Neural cell (in vitro differentiated cells): ENCODE data around the gene KRI1. TPM values are rescaled to one million over a fixed set of nuclear protein-coding genes. Genes with fewer than 3 reads are reported as not detected.

Source experiments
- H2AFZ ChIP-seq: fragments of 200-600, 300-800 bp; sonication (generic), shearing (Covaris generic); 2 replicates; pipeline ENCODE4 v1.6.0; 2014; ENCODE audit warnings: low read depth, mild to moderate bottlenecking, antibody characterized with exemption, low read length, moderate library complexity
- H3F3A ChIP-seq: fragments of 200-600 bp; shearing (Covaris generic); 2 replicates; pipeline ENCODE4 v1.6.1; 2016; ENCODE audit warnings: mild to moderate bottlenecking, moderate library complexity, mixed read lengths, antibody characterized with exemption, low read length; ENCODE audit not compliant: insufficient read depth, poor library complexity, severe bottlenecking
- H3K27ac ChIP-seq: fragments of 200-600, 300-800 bp; sonication (generic), shearing (Covaris generic); 2 replicates; pipeline ENCODE4 v1.5.1; 2014; ENCODE audit warnings: mild to moderate bottlenecking, low read length, moderate library complexity
- H3K27me3 ChIP-seq: fragments of 300-800, 200-600 bp; sonication (generic), shearing (Covaris generic); 2 replicates; pipeline ENCODE4 v1.6.0; 2014; ENCODE audit warnings: mild to moderate bottlenecking, low read depth, low read length, moderate library complexity; ENCODE audit not compliant: insufficient read depth
- H3K36me3 ChIP-seq: fragments of 300-800, 200-600 bp; sonication (generic), shearing (Covaris generic); 2 replicates; pipeline ENCODE4 v1.5.1; 2014; ENCODE audit warnings: mild to moderate bottlenecking, antibody characterized with exemption, low read length, moderate library complexity; ENCODE audit not compliant: insufficient read depth
- H3K4me2 ChIP-seq: fragments of 300-800, 200-600 bp; sonication (generic), shearing (Covaris generic); 2 replicates; pipeline ENCODE4 v1.6.0; 2014; ENCODE audit warnings: mild to moderate bottlenecking, low read length
- H3K4me3 ChIP-seq: fragments of 300-800, 200-600 bp; sonication (generic), shearing (Covaris generic); 2 replicates; pipeline ENCODE4 v1.5.1; 2014; ENCODE audit warnings: mild to moderate bottlenecking, low read length, moderate library complexity
- H3K79me2 ChIP-seq: fragments of 200-600 bp; shearing (Covaris generic); replicated peaks from 2 replicates; pipeline ENCODE4 v1.6.0; 2014; ENCODE audit warnings: mild to moderate bottlenecking, low read length, moderate library complexity; ENCODE audit not compliant: insufficient read depth
- H3K9ac ChIP-seq: fragments of 300-800, 200-600 bp; sonication (generic), shearing (Covaris generic); 2 replicates; pipeline ENCODE4 v1.6.1; 2016; ENCODE audit warnings: mild to moderate bottlenecking, low read length, mixed read lengths
- H3K9me2 ChIP-seq: fragments of 200-600 bp; shearing (Covaris generic); 2 replicates; pipeline ENCODE4 v1.6.1; 2016; ENCODE audit warnings: mild to moderate bottlenecking, low read length, mixed read lengths; ENCODE audit not compliant: insufficient read depth
- H3K9me3 ChIP-seq: fragments of 200-600, 300-800 bp; sonication (generic), shearing (Covaris generic); 2 replicates; pipeline ENCODE4 v1.6.1; 2016; ENCODE audit warnings: mild to moderate bottlenecking, mixed run types, low read length, moderate library complexity, mixed read lengths
- H4K20me1 ChIP-seq: fragments of 200-600 bp; shearing (Covaris generic); 2 replicates; pipeline ENCODE4 v1.6.1; 2016; ENCODE audit warnings: mild to moderate bottlenecking, mixed run types; ENCODE audit not compliant: insufficient read depth
- CTCF ChIP-seq: fragments of 450-650 bp; IDR thresholded peaks from 2 replicates; pipeline ENCODE4 v1.5.1; 2014; ENCODE audit warnings: antibody characterized with exemption, mild to moderate bottlenecking, moderate library complexity; ENCODE audit not compliant: poor library complexity, severe bottlenecking
- EP300 ChIP-seq: fragments of 450-650 bp; conservative IDR thresholded peaks from 2 replicates; pipeline ENCODE4 v1.6.1; 2014; ENCODE audit warnings: antibody characterized with exemption, mild to moderate bottlenecking, moderate library complexity; ENCODE audit not compliant: poor library complexity, severe bottlenecking
- EZH2 ChIP-seq: fragments of 200-600, 300-800 bp; shearing (Covaris generic), sonication (generic); IDR thresholded peaks from 2 replicates; pipeline ENCODE4 v1.6.1; 2014; ENCODE audit warnings: antibody characterized with exemption, low read length, borderline replicate concordance, mild to moderate bottlenecking; ENCODE audit not compliant: insufficient read depth, poor library complexity, severe bottlenecking
- MXI1 ChIP-seq: fragments of 450-650 bp; conservative IDR thresholded peaks from 2 replicates; pipeline ENCODE4 v1.6.1; 2014; ENCODE audit warnings: antibody characterized with exemption, mild to moderate bottlenecking; ENCODE audit not compliant: poor library complexity, severe bottlenecking
- POLR2AphosphoS5 ChIP-seq: IDR thresholded peaks from 2 replicates; pipeline ENCODE4 v1.6.1; 2012
- RAD21 ChIP-seq: fragments of 450-650 bp; conservative IDR thresholded peaks from 2 replicates; pipeline ENCODE4 v1.6.1; 2014; ENCODE audit warnings: antibody characterized with exemption, mild to moderate bottlenecking, moderate library complexity
- SMC3 ChIP-seq: fragments of 450-650 bp; conservative IDR thresholded peaks from 2 replicates; pipeline ENCODE4 v1.6.1; 2014; ENCODE audit warnings: antibody characterized with exemption, mild to moderate bottlenecking, moderate library complexity; ENCODE audit not compliant: poor library complexity
- TAF1 ChIP-seq: IDR thresholded peaks from 2 replicates; pipeline ENCODE4 v1.6.1; 2012; ENCODE audit warnings: low read depth
- polyA plus RNA-seq: library from polyadenylated mRNA; depleted of rRNA; stranded (reverse); fragments of >200 nt; gene quantifications from 2 replicates; pipeline ENCODE4 v1.2.3, GENCODE V29; 2014
- TF ChIP-seq, protein P1 (sequence below): IDR thresholded peaks from 2 replicates; pipeline ENCODE4 v1.6.1; 2012; ENCODE audit warnings: borderline replicate concordance

KRI1 gene
- polyA plus RNA-seq, 1 donor from 2014 or later: 6.5 TPM

DNA sequence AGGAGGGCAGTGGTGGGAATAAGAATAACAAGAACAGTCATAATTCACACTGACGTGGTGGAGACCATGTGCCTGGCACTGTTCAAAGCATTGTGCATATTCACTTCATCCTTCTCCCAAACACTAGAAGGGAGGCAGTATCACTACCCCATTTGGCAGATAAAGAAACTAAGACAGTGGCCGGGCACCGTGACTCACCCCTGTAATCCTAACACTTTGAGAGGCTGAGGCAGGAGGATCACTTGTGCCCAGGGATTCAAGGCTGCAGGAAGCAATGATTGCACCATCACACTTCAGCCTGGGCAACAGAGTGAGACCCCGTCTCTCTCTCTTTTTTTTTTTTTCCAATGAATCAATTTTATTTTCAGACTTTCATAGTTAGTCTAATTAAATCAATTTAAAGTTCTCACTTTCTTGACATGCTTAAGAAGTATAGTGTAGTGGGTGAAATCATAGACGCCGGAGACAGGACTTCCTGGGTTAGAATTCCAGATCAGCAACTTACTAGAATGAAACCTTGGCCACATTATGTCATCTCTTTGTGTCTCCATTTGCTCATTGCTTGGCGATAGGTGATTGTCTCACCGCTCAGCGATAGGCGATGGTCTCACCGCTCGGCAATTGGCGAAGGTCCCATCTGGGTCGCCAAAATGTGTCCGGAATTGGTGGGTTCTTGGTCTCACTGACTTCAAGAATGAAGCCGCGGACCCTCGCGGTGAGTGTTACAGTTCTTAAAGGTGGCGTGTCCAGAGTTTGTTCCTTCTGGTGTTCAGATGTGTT is 27.4 kb downstream of the KRI1 start:
- Histone ChIP-seq H3K9me2 (no peaks in the 10 kb centered on the region), H3K27ac (no peak overlapping the region), H3K79me2 (no peaks in the 10 kb centered on the region), H3F3A (no peaks in the 10 kb centered on the region), H3K9me3 (no peaks in the 10 kb centered on the region), H3K4me2 (no peak overlapping the region), H3K9ac (no peak overlapping the region), H2AFZ (no peak overlapping the region), H4K20me1 (no peaks in the 10 kb centered on the region), H3K4me3 (no peak overlapping the region), H3K27me3 (no peaks in the 10 kb centered on the region), H3K36me3 (no peaks in the 10 kb centered on the region)
- no peak for TF ChIP-seq EZH2
- no peak for TF ChIP-seq CTCF
- no peak for TF ChIP-seq POLR2AphosphoS5
- TF ChIP-seq, protein P1, sequence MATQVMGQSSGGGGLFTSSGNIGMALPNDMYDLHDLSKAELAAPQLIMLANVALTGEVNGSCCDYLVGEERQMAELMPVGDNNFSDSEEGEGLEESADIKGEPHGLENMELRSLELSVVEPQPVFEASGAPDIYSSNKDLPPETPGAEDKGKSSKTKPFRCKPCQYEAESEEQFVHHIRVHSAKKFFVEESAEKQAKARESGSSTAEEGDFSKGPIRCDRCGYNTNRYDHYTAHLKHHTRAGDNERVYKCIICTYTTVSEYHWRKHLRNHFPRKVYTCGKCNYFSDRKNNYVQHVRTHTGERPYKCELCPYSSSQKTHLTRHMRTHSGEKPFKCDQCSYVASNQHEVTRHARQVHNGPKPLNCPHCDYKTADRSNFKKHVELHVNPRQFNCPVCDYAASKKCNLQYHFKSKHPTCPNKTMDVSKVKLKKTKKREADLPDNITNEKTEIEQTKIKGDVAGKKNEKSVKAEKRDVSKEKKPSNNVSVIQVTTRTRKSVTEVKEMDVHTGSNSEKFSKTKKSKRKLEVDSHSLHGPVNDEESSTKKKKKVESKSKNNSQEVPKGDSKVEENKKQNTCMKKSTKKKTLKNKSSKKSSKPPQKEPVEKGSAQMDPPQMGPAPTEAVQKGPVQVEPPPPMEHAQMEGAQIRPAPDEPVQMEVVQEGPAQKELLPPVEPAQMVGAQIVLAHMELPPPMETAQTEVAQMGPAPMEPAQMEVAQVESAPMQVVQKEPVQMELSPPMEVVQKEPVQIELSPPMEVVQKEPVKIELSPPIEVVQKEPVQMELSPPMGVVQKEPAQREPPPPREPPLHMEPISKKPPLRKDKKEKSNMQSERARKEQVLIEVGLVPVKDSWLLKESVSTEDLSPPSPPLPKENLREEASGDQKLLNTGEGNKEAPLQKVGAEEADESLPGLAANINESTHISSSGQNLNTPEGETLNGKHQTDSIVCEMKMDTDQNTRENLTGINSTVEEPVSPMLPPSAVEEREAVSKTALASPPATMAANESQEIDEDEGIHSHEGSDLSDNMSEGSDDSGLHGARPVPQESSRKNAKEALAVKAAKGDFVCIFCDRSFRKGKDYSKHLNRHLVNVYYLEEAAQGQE: no peak
- no peak for TF ChIP-seq RAD21
- TF ChIP-seq EP300: no peak
- TF ChIP-seq TAF1: no peak
- TF ChIP-seq SMC3: no peak
- no peak for TF ChIP-seq MXI1

GRCh38 chr19:10537668-10538067 is 28.1 kb downstream of the KRI1 start:
- H3K27ac ChIP-seq: no peak overlapping the region

More at GRCh38 chr19:10537668-10538067, 28.1 kb downstream of the KRI1 start:
- Histone ChIP-seq H3K9me3 (no peaks in the 10 kb centered on the region), H3K4me3 (no peak overlapping the region), H3K36me3 (no peaks in the 10 kb centered on the region), H3K27me3 (no peaks in the 10 kb centered on the region), H3K9ac (no peak overlapping the region), H3K79me2 (no peaks in the 10 kb centered on the region), H3K4me2 (no peak overlapping the region), H4K20me1 (no peaks in the 10 kb centered on the region), H3K9me2 (no peaks in the 10 kb centered on the region), H2AFZ (no peak overlapping the region), H3F3A (no peaks in the 10 kb centered on the region)
- no peak for TF ChIP-seq RAD21
- TF ChIP-seq EP300: no peak
- no peak for TF ChIP-seq TAF1
- TF ChIP-seq, protein P1: no peak
- no peak for TF ChIP-seq EZH2
- TF ChIP-seq POLR2AphosphoS5: no peak
- no peak for TF ChIP-seq SMC3
- no peak for TF ChIP-seq CTCF
- TF ChIP-seq MXI1: no peak
